GM12891 (cell line): Measurements from ENCODE around the gene MED4.

ENCODE experiments used
- POLR2A ChIP-seq: IDR thresholded peaks from 2 replicates; pipeline ENCODE4 v1.6.1; 2011; ENCODE audit warnings: low read depth, low read length, control low read depth
- POLR2AphosphoS5 ChIP-seq: IDR thresholded peaks from 2 replicates; pipeline ENCODE4 v1.6.1; 2011; ENCODE audit warnings: low read depth, low read length, control low read depth
- SPI1 ChIP-seq: IDR thresholded peaks from 2 replicates; pipeline ENCODE4 v1.6.1; 2011; ENCODE audit warnings: low read depth, low read length, control low read depth
- TAF1 ChIP-seq: IDR thresholded peaks from 2 replicates; pipeline ENCODE4 v1.6.1; 2011; ENCODE audit warnings: low read depth, low read length, control low read depth

DNA sequence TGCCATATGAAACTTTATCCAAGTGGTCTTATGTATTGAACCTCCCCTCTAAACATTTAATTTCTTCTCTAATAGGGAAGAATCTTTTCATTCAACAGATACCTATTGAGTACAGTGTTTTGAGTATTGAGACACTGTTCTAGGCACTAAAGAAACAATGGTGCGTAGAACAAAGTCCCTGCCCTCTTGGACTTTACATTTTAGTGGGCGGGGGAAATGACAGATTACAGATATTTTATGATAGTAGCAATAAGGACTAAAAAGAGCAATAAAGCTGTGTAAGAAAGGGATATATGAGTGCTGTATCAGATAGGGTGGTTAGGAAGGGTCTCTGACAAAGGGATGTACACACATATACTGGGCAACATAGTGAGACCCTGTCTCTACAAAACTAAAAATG is 52.0 kb downstream of the MED4 start:
- TF ChIP-seq POLR2AphosphoS5 (no peak), SPI1 (no peak), TAF1 (no peak), POLR2A (no peak)
